ENCODE results near the gene YES1. TPM values are rescaled to one million over a fixed set of nuclear protein-coding genes. Genes with fewer than 3 reads are reported as not detected.

Gene YES1
- total and polyA plus RNA-seq, 8 donors: 6.4 to 147 (median 36.6) TPM

- H3K4me1 ChIP-seq: no peaks in the 10 kb centered on the region
- no peak overlapping the region for H3K27ac ChIP-seq
- H3K9me3 ChIP-seq: no peaks in the 10 kb centered on the region
- WGBS, 5 donors: 76 to 88% (median 81%) methylated on average over 3 of the region's 3 CpGs
- intact Hi-C loops (cut with DNase I; ENCODE audit: low total_unique reads): no loop called here
- DNase-seq: no peak
- no peak for TF ChIP-seq POLR2AphosphoS5 (IDR thresholded peaks at IDR 0.05)
- TF ChIP-seq CTCF (IDR thresholded peaks at IDR 0.05): no peak
- peaks cover 13 to 93% (median 89%) of the 10 kb centered on the region in 4 donors for H3K36me3 ChIP-seq
- no peak overlapping the region for H3K4me3 ChIP-seq
- no peaks in the 10 kb centered on the region for H3K27me3 ChIP-seq
These were observed 138.7 kb downstream of the YES1 start for GRCh38 chr18:673317-673716.

Small RNA genes lying within 50 kb of the gene (small RNA-seq; reads per million reads assigned to genes)
- 0 reads per million in 4 donors for gene BOLA2P1
- gene RNU1-109P: 0 reads per million in 4 donors

Other genes starting within 250 kb of the YES1 start
- gene CETN1, start 231.9 kb downstream of the YES1 start, total RNA-seq: not detected
- gene CETN1, start 231.9 kb downstream of the YES1 start, polyA plus RNA-seq: not detected
- 10 to 100 TPM in 1 of 5 donors, 1 to 10 TPM in 1, not detected in 3; 3.9 to 10.4 TPM for gene CLUL1, start 215.3 kb downstream of the YES1 start, total RNA-seq
- 1 to 10 TPM; 1.1 to 2.9 (median 1.2) TPM for gene CLUL1, start 215.3 kb downstream of the YES1 start, polyA plus RNA-seq
- 10 to 100 TPM in 1 of 5 donors, 1 to 10 TPM in 4; 1.2 to 17.1 (median 7.6) TPM for gene TYMS, start 154.6 kb downstream of the YES1 start, total RNA-seq
- gene TYMS, start 154.6 kb downstream of the YES1 start, polyA plus RNA-seq: 10 to 100 TPM in 2 of 3 donors, 1 to 10 TPM in 1; 5.3 to 17.0 (median 15.8) TPM
- 100 to 1,000 TPM in 3 of 5 donors, 10 to 100 TPM in 2; 61.4 to 114 (median 106) TPM for gene ENOSF1, start 99.6 kb downstream of the YES1 start, total RNA-seq
- 10 to 100 TPM; 24.0 to 58.0 (median 31.8) TPM for gene ENOSF1, start 99.6 kb downstream of the YES1 start, polyA plus RNA-seq
- gene ADCYAP1, start 92.6 kb upstream of the YES1 start, total RNA-seq: 1 to 10 TPM in 2 of 5 donors, not detected in 3; 4.2 to 8.1 TPM
- 1 to 10 TPM in 1 of 3 donors, under 1 TPM in 2; 0.25 to 1.4 (median 0.28) TPM for gene ADCYAP1, start 92.6 kb upstream of the YES1 start, polyA plus RNA-seq